Cardiac septum (tissue), 1 donor: ENCODE results near the gene NR3C1. TPM values are rescaled to one million over a fixed set of nuclear protein-coding genes. Genes with fewer than 3 reads are reported as not detected.

Experiments used
- DNase-seq: peaks from one replicate; pipeline ENCODE4 v3.0.0-alpha.2; 2020; ENCODE audit warnings: low spot score
- intact Hi-C: fragments of 100-400 bp; cut with DNase I; formaldehyde crosslinking; loops from one replicate; pipeline ENCODE4 v1.14.0; 2022
- total RNA-seq: library from RNA; stranded (reverse); fragmentation: NEBNext Ultra II Directional; extraction: Animal tissue kit (Norgen Biotek cat#: 25700); gene quantifications from one replicate; pipeline ENCODE4 v1.2.1, GENCODE V29; 2021
- donor health status: DM: no; HTN: no; CAD: no.

Gene NR3C1
- total RNA-seq, 1 donor from 2014 or later, result 68.5 TPM

DNA sequence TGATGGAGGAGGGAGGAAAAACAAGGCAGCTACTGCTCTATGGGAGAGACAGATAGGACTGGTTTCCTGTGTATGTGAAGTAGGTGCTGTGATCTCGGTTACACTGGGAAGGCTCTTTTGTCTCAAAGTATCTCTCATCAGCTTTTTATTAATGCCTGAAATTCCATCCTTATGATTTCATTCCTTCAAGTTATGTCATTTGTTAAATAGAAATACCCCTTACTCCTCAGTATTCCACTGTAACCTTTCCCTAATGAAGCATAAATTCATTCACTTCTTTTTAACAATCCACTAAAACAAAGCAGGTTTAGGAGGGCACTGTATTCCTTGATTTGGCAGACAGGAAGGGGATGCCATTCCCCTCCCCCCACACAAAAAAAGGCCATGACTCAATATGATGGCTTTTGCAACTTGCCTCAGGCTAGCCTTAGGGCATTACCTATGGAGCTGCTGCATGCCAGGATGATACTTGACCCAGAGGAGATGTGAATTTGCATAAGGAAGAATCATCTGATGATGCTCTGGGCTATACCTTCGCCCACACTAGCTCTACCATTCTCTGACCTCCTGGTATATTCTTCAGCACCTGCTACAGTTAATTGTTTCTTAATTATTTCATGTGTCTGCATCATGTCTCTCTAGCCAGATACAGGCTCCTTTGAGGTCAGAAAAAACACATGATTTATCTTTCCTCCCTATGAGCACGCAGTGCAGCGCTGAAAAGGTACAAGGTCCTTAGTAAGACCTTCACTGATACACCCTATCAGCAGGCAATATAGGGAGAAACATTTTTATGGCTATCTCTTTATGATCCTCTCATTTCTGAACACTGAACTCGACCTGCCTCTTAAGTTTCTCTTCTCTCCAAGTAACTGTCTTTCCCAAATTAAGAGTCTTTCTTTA is 26.3 kb downstream of the NR3C1 start:
- no peak for DNase-seq
- intact Hi-C loops, result no loop called here

GRCh38 chr5:143376195-143376779 is 27.2 kb downstream of the NR3C1 start:
- intact Hi-C loops, result no loop called here

GRCh38 chr5:143374496-143375217 is 28.8 kb downstream of the NR3C1 start:
- intact Hi-C loops, result no loop called here

More at GRCh38 chr5:143376195-143376779, 27.2 kb downstream of the NR3C1 start:
- DNase-seq, result no peak

DNA sequence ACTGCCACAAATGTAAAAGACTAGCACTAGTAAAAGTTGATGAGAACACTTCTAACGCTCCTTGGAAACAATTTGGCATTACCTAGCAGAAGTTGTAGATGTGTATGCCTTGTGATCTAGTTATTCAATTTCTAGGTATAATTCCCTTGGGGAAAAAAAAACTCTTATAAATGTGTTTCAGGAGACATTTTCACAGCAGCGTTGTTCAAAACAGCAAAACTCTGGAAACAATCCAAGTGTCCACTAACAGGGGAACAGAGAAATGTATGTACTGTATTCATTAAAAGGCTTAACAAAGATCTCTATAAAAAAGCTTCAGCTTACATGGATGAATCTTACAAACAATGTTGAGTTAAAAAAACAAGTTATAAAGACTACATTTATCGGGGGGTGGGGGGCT is 30.4 kb downstream of the NR3C1 start:
- no peak for DNase-seq
- intact Hi-C loops, result no loop called here

More at GRCh38 chr5:143374496-143375217, 28.8 kb downstream of the NR3C1 start:
- DNase-seq, result no peak

GRCh38 chr5:143372187-143372829 is 31.2 kb downstream of the NR3C1 start:
- DNase-seq, result no peak
- intact Hi-C loops, result no loop called here

DNA sequence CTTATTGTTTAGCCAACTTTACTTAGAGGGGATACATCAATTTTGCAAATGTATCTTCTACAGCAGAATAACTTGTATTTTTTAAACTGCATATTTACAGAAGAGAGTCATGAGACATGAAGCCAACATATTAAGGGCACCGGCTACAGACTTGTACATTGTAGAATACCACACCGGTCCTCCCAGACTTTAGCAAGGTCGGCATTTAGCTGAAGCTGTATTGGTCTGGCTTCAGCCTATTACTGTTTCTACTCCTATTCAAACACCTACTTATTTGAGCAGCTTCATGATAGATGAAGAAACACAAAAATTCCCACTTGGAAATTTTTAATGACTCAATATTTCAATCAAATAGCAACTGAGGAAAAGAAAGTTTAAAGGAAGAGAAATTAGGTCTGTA is 33.0 kb downstream of the NR3C1 start:
- no peak for DNase-seq
- intact Hi-C loops, result no loop called here

DNA sequence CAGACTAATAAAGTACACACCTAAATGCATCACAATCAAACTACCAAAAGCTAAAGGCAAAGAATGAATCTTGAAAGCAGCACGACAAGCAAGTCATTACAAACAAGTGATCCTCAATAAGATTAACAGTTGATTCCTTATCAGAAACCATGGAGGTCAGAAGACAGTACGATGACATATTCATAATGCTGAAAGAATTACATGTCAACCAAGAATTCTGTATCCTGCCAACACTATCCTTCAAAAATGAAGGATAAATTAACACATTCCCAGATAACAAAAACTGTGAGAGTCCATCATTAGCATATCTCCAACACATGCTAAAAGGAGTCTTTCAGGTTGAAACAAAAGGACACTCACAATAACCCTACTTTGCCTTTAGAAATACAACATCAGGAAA is 39.4 kb downstream of the NR3C1 start:
- no peak for DNase-seq
- intact Hi-C loops, result loop anchor here (5.0 kb wide), 1 partner anchor 33 kb away; no protein-coding TSS in a partner anchor

- intact Hi-C loops, result loop anchor here (5.0 kb wide), 1 partner anchor 35 kb away; no protein-coding TSS in a partner anchor
These were observed 40.7 kb downstream of the NR3C1 start for GRCh38 chr5:143362664-143363227.

DNA sequence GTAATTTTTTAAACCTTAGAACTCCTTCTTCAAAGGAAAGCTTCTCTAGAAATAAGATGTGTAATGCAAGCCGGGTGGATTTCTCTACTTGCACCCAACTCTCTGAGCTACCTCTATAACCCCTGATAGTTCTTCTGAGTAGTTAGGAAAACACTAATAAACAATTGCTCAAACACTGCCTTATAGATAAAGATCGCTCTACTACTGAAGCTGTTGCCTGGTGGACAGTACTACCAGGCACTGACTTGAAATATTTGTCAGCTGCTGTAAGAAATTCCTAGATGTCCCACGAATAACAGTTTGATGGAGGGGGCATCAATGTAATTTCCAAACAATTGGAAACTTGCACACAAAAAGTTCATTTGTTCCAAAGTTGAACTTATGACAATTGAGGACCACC is 42.0 kb downstream of the NR3C1 start:
- no peak for DNase-seq
- intact Hi-C loops, result loop anchor here (5.0 kb wide), 1 partner anchor 36 kb away; no protein-coding TSS in a partner anchor

More at GRCh38 chr5:143362664-143363227, 40.7 kb downstream of the NR3C1 start:
- DNase-seq, result no peak

- intact Hi-C loops, result loop anchor here (5.0 kb wide), 1 partner anchor 37 kb away; no protein-coding TSS in a partner anchor
- no peak for DNase-seq
These were observed 42.7 kb downstream of the NR3C1 start for GRCh38 chr5:143360755-143361154.

GRCh38 chr5:143359869-143360268 is 43.6 kb downstream of the NR3C1 start:
- no peak for DNase-seq
- intact Hi-C loops, result loop anchor here (5.0 kb wide), 1 partner anchor 37 kb away; no protein-coding TSS in a partner anchor

DNA sequence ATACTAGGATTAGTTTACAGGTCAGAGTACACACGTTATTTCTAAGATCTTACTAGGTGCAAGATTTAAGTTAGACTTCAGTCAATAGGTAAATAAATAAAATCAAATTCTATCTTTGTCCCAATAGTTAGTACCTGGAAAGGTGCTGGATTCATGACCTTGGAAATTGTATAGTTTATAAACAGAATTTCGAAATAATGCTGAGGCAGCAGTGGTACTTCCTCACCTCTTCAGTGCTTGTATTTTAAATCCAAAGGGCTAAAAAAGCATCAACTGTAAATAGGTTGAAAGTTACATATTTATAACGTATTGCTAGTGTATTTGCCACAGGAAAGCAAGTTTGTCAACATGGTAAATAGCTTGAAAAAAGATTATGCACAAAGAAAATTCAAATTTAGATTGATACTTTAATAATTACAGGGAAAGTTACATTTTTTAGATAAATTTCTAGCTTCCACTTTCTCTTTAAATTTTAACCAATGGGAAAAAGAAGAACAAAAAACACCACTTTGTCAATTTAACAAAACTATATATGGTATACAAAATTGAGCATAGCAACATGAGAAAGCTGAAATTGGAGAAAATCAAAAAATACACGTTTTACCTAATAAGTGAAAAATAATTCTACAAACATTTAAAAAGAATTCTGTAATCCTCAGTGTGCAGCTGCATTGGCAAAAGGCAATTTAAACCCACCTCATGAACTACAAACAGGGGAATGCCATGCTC is 46.5 kb downstream of the NR3C1 start:
- DNase-seq, result no peak
- intact Hi-C loops, result no loop called here

GRCh38 chr5:143355710-143356109 is 47.8 kb downstream of the NR3C1 start:
- intact Hi-C loops, result no loop called here
- DNase-seq, result no peak

DNA sequence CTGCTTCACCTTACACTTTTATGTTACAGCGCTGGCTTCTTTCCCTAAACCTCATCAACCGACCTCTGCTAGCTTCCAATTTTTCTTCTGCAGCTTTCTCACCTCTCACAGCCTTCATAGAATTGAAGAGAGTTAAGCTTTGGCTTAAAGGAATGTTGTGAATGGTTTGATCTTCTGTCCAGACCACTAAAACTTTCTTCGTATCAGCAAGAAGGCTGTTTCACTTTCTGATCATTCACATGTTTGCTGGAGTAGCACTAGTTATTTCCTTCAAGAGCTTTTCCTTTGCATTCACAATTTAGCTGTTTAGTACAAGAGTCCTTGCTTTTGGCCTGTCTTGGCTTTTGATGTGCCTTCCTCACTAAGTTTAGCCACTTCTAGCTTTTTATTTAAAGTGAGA is 49.5 kb downstream of the NR3C1 start:
- DNase-seq, result no peak
- intact Hi-C loops, result no loop called here

DNA sequence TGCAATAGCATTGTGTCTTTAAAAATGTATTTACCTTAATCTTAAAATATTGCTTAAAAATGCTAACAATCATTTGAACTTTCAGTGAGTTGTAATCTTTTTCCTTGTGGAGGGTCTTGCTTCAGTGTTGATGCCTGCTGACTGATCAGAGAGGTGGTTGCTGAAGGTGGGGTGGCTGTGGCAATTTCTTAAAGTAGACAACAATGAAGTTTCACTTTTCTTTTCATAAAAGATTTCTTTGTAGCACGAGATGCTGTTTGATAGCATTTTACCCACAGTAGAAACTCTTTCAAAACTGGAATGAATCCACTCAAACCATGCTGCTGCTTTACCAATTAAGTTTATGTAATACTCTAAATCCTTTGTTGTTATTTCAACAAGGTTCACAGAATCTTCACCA is 50.8 kb downstream of the NR3C1 start:
- DNase-seq, result no peak
- intact Hi-C loops, result no loop called here

DNA sequence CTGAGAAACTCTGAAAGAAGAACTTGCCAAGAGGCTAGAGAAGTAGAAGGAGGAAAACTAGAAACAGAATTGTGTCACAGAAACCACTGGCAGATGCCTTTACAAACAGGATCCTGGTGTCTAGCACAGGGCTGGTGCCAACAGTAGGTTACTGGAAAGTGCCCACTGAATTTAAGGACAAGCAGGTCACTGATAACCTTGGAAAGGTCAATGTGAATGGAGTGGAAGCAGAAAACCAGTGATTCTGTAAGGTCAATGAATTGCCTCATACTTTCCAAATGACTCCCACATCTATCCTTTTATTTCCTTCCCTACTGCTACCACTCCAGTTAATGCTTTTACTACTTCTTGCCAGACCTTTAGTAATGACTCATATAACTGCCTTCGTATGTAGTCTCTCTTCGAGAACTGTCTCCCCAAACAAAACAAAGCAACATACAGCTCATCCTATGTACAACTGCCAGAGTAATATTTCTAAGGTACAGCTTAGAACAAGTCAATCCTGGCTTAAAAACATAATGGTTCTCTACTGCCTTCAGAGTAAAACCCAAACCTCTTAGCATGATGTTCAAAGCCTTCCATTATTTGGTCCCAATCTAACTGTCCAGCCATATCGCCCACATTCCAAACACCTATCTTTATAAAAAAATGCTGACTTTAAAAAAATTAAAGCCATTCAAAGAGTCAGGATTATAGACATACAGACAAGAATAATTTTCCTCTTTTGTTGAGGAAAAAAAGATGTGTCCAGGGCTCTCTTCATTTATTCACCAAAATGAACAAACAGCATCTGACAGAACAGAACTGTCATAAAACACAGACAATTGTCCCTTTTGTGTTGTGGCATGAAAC is 52.5 kb downstream of the NR3C1 start:
- intact Hi-C loops, result no loop called here

DNA sequence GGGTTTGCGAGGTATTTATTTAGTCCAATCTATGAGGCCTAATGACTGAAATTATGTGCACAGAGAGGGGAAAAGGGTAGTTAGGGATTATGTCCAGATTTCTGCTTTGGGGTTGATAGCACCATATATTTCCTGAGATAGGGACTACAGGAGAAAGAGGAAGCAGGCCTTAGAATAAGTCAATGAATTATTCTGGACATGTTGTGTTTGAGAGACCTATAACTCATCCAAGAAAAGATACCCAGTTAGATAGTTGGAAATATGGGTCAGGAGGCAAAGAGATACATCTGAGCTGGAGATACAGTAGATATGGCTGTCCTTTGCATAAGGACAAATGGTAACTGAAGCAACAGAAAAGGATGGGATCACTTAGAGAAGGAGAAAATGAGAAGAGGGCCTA is 53.1 kb downstream of the NR3C1 start:
- intact Hi-C loops, result no loop called here

More for the DNA sequence above, 52.5 kb downstream of the NR3C1 start:
- DNase-seq, result no peak

DNA sequence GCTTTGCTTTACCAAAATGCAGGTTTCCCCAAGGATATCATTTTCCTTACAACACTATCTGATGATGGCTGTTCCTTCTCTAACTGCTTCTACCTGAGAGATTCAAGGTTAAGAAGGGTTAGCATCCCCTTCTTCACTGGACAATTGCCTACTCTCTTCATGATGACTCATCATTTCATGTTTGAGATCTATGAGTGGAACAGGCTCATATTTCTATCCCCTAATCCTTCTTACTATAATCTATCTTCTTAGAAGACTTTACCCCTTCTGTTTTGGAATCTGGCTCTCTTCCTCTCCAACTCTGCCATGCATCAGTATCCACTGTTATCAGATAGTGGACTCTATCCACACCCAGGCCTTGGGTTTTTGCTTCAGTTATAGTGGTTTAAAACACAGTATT is 54.3 kb downstream of the NR3C1 start:
- intact Hi-C loops, result loop anchor here (10.0 kb wide), 1 partner anchor 46 kb away; no protein-coding TSS in a partner anchor
- DNase-seq, result no peak

More for the DNA sequence above, 53.1 kb downstream of the NR3C1 start:
- DNase-seq, result no peak
